22Rv1 (cell line): ENCODE results near the gene POLR2M.

ENCODE experiments used
- ZFX ChIP-seq: fragments of 450-650 bp; IDR thresholded peaks from 2 replicates; pipeline ENCODE4 v1.6.1; 2017; ENCODE audit warnings: antibody characterized with exemption, borderline replicate concordance
- TF ChIP-seq, protein P1 (sequence below): fragments of 450-650 bp; IDR thresholded peaks from 2 replicates; pipeline ENCODE4 v1.5.1; 2017; ENCODE audit warnings: mild to moderate bottlenecking

- TF ChIP-seq, protein P1, sequence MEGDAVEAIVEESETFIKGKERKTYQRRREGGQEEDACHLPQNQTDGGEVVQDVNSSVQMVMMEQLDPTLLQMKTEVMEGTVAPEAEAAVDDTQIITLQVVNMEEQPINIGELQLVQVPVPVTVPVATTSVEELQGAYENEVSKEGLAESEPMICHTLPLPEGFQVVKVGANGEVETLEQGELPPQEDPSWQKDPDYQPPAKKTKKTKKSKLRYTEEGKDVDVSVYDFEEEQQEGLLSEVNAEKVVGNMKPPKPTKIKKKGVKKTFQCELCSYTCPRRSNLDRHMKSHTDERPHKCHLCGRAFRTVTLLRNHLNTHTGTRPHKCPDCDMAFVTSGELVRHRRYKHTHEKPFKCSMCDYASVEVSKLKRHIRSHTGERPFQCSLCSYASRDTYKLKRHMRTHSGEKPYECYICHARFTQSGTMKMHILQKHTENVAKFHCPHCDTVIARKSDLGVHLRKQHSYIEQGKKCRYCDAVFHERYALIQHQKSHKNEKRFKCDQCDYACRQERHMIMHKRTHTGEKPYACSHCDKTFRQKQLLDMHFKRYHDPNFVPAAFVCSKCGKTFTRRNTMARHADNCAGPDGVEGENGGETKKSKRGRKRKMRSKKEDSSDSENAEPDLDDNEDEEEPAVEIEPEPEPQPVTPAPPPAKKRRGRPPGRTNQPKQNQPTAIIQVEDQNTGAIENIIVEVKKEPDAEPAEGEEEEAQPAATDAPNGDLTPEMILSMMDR = no peak
- no peak for TF ChIP-seq ZFX
Observed at GRCh38 chr15:57738734-57739237, 32.3 kb downstream of the POLR2M start.
